ENCODE data around the gene TMX3. TPM values are rescaled to one million over a fixed set of nuclear protein-coding genes. Genes with fewer than 3 reads are reported as not detected.

Gene TMX3, protein sequence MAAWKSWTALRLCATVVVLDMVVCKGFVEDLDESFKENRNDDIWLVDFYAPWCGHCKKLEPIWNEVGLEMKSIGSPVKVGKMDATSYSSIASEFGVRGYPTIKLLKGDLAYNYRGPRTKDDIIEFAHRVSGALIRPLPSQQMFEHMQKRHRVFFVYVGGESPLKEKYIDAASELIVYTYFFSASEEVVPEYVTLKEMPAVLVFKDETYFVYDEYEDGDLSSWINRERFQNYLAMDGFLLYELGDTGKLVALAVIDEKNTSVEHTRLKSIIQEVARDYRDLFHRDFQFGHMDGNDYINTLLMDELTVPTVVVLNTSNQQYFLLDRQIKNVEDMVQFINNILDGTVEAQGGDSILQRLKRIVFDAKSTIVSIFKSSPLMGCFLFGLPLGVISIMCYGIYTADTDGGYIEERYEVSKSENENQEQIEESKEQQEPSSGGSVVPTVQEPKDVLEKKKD
- total RNA-seq (10 to 100 TPM; 66.6 to 72.4 TPM), polyA plus RNA-seq (10 to 100 TPM; 13.0 to 18.5 (median 17.7) TPM), total RNA-seq (45.1 to 111 (median 89.9) reads per million in 6 experiments)

DNA sequence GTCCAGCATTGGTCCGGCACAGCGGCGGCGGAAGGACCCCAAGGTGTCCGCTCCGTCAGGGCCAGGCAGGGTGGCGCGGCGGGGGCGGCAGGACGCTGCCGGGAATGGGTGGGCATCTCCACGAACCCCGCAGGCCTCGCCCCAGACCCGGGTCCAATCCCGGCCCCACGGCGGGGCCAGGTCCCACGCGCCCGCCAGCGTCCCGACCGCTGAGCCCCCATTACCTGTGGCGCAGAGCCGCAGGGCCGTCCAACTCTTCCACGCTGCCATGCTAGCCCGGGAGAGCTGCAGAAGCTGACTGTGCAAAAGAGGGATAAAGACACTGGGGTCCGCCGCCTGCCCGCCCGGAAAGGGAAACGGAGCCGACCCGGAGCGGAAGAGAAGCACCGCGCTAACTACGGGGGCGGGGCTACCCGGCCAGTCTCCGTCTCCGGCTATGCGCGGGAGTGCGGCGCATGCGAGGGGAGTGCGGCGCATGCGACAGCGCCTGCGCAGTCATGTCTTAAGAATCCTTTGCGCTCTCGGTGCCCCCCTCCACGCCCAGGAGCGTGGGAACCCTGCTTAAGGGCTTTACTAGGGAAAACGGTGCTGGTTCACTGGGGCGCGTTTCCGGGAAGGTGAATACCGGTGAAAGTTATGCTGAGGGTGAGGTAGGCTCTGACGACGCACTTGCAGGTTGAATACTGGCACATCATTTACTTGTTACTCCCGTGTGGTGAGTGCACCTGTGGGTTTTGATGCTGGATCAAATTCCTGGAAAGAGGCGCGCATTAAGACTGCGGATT lies at the start of gene TMX3:
Gene TMX3, minus strand, starts transcription at position 397 of the 785 bp plus-strand sequence. Its CDS starts 127 bp downstream, at position 270.
- Mint-ChIP-seq H3K27ac (peak within 1 kb of the TSS; percentile 86 to 98 (median 94)), H3K36me3 (peaks cover 0 to 25% (median 19%) of the 10 kb centered on the region in 3 donors), H3K9me3 (no peaks in the 10 kb centered on the region), H3K27me3 (no peaks in the 10 kb centered on the region), H3K4me1 (peaks cover 16 to 51% (median 47%) of the 10 kb centered on the region in 4 donors), H3K4me3 (peak within 1 kb of the TSS; percentile 94 to 100 (median 98))
- POLR2A ChIA-PET: interaction anchor here (1.4 kb wide), 1 partner anchor 1490 kb away, joined by 3 read pairs; the partner anchor contains the start of gene RTTN
- ATAC-seq: peak; percentile 97 to 98
- peak; percentile 85 to 93 (median 91) for DNase-seq

DNA sequence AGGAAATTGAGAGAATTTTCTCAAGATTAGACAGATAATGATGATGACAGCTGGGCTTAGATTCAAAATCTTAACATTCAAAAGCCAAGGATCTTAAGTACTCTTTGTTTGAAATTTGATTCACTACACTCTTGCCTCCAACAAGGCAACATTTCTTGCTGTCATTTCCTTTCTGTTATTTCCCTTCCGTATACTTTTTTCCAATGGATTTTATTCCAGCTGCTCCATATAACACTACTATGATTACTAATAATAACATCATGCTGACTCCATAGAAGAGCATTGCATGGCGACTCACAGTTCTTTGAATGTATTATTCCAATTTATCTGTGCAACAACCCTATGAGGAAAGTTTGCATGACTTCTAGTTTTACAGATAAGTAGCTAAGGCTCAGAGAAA lies 49.1 kb upstream of the TMX3 start:
- no peak overlapping the region for H3K27ac Mint-ChIP-seq
- ATAC-seq (no peak), DNase-seq (no peak)
- H3K4me1 Mint-ChIP-seq: no peaks in the 10 kb centered on the region
- H3K9me3 Mint-ChIP-seq: peaks cover 0 to 9% (median 4%) of the 10 kb centered on the region in 9 donors
- peaks cover 0 to 4% (median 3%) of the 10 kb centered on the region in 3 donors for H3K36me3 Mint-ChIP-seq
- POLR2A ChIA-PET: no interaction called here
- H3K4me3 Mint-ChIP-seq: no peak overlapping the region
- H3K27me3 Mint-ChIP-seq: peaks cover 0 to 4% (median 0%) of the 10 kb centered on the region in 5 donors

DNA sequence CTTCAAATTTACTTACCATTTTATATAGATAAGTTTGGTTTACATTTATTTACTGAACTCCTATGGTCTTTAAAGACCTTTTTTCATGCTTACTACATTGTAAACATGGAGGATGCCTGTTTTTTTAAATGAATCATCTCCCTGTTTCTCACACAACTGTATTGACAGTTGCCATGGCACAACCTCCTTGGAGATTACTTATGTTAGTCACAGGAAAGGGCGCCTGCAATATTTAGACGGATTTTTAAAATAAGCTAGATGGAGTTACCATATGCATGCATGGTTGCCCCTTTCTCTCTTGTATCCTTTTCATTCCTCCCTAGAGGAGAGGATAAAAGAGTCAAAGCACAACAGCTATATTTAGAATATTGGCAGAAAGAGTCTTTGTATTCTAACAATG lies 48.2 kb upstream of the TMX3 start:
- Mint-ChIP-seq H3K4me3 (no peak overlapping the region), H3K36me3 (peaks cover 0 to 8% (median 5%) of the 10 kb centered on the region in 3 donors), H3K27ac (no peak overlapping the region), H3K9me3 (peaks cover 0 to 16% (median 9%) of the 10 kb centered on the region in 9 donors), H3K27me3 (peaks cover 0 to 4% (median 0%) of the 10 kb centered on the region in 5 donors), H3K4me1 (no peaks in the 10 kb centered on the region)
- no peak for DNase-seq
- no peak for ATAC-seq
- POLR2A ChIA-PET: no interaction called here

DNA sequence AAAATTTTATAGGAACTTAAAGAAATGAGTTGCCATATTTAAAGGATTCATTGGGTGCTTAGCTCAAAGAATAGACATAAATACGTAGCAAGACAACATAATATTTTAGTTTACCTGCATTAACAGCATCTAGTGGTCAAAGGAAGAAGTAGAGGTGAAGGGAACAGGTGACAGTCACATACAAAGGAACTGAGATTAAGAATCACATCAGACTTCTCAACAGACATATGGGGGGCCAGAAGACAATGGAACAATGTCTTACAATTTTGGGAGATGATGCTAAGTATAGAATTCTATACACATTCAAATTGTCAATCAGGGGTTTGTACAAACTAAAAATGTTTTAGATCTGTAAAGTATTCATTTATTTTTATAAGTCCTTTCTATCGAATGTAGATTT lies 44.4 kb upstream of the TMX3 start:
- Mint-ChIP-seq H3K4me1 (no peaks in the 10 kb centered on the region), H3K27ac (no peak overlapping the region), H3K27me3 (peaks cover 0 to 4% (median 0%) of the 10 kb centered on the region in 5 donors), H3K36me3 (peaks cover 0 to 16% (median 5%) of the 10 kb centered on the region in 3 donors), H3K4me3 (no peak overlapping the region), H3K9me3 (peaks cover 0 to 17% (median 9%) of the 10 kb centered on the region in 9 donors)
- DNase-seq (no peak), ATAC-seq (no peak)
- POLR2A ChIA-PET: no interaction called here

DNA sequence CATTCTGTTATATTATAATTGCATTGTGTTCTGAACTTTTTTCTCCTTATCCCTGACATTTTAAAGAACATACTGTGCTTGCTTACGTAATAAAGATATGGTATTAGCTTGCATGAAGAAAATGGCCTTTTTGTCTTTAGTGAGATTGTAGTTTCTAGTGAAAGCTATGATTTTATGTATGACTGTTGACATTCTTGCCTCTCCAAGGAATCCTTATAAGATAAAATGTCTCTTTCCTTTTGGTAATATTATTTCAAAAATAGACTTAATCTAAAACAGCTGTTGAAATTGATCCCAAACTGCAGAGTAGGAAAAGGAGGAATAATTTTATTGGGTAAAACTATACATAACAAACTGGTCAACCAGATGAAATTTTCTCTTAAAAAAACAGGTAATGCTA lies 42.2 kb upstream of the TMX3 start:
- POLR2A ChIA-PET: no interaction called here
- Mint-ChIP-seq H3K4me1 (no peaks in the 10 kb centered on the region), H3K27ac (no peak overlapping the region), H3K4me3 (no peak overlapping the region), H3K9me3 (peaks cover 0 to 16% (median 10%) of the 10 kb centered on the region in 9 donors), H3K36me3 (peaks cover 4 to 23% (median 13%) of the 10 kb centered on the region in 3 donors), H3K27me3 (no peaks in the 10 kb centered on the region)
- DNase-seq (no peak), ATAC-seq (no peak)

DNA sequence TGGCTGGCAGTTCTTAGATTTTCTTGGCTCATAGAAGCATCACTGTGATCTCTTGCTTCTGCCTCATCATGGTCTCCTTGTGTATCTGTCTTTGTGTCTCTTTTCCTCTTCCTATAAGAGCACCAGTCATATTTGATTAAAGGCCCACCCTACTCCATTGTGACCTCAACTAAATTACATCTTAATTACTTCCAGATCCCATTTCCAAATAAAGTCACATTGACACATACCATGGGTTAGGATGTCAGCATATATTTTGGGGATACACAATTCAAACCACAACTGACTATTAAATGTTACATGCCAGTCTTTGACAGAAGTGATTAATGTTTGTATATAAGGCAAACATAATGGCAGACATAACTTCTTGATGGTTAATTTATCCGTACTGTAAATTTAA lies 27.3 kb upstream of the TMX3 start:
- Mint-ChIP-seq H3K36me3 (peaks cover 0 to 3% (median 0%) of the 10 kb centered on the region in 3 donors), H3K4me1 (peaks cover 0 to 2% (median 0%) of the 10 kb centered on the region in 4 donors), H3K9me3 (no peaks in the 10 kb centered on the region), H3K27me3 (no peaks in the 10 kb centered on the region), H3K4me3 (no peak overlapping the region), H3K27ac (no peak overlapping the region)
- ATAC-seq (no peak), DNase-seq (no peak)
- POLR2A ChIA-PET: no interaction called here

DNA sequence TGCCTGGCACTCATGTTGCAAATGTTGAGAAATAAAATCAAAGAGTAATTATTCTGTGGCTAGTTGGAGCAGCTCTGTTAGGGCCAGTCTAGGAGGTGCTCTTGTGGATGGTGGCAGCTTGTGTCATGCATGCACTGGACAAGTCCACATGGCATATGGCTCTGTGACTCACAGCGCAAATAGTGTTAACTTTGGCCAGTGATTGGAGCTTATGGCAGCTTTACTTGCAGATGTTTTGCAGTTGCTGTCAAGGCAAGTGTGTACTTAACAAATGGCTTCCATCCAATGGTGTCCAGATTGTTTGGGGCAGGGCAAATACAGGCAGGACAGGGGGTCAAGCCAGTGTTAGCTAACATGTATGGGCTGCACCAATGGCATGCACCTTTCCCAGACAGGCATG lies 26.1 kb upstream of the TMX3 start:
- Mint-ChIP-seq H3K4me3 (no peak overlapping the region), H3K4me1 (peaks cover 0 to 2% (median 0%) of the 10 kb centered on the region in 4 donors), H3K27ac (no peak overlapping the region), H3K9me3 (no peaks in the 10 kb centered on the region), H3K27me3 (no peaks in the 10 kb centered on the region), H3K36me3 (peaks cover 0 to 3% (median 0%) of the 10 kb centered on the region in 3 donors)
- POLR2A ChIA-PET: no interaction called here
- DNase-seq: no peak
- ATAC-seq: no peak

DNA sequence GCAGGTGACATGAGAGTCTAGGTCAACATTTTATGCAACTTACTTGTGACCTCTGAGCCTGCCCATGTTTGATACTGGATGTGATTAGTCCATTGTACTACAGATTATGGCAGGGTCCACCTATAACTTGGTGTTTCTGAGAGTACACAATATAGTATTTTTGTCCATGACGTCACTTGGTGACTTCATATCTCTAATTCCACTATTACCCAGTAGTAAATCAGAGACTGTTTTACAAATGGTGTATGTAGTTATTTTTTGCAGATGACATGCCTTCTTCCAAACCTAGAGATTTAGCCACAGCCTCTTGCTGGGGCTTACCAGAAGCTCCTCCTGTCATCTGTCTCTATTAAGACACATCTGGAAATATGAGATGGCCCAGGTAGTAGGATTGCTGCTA lies 24.6 kb upstream of the TMX3 start:
- no peak for DNase-seq
- no peak overlapping the region for H3K4me3 Mint-ChIP-seq
- peak overlapping the region in 1 of 10 donors; percentile 29 for H3K27ac Mint-ChIP-seq
- H3K4me1 Mint-ChIP-seq: peaks cover 0 to 4% (median 4%) of the 10 kb centered on the region in 4 donors
- POLR2A ChIA-PET: no interaction called here
- no peaks in the 10 kb centered on the region for H3K9me3 Mint-ChIP-seq
- no peaks in the 10 kb centered on the region for H3K27me3 Mint-ChIP-seq
- ATAC-seq: no peak
- peaks cover 0 to 3% (median 0%) of the 10 kb centered on the region in 3 donors for H3K36me3 Mint-ChIP-seq

DNA sequence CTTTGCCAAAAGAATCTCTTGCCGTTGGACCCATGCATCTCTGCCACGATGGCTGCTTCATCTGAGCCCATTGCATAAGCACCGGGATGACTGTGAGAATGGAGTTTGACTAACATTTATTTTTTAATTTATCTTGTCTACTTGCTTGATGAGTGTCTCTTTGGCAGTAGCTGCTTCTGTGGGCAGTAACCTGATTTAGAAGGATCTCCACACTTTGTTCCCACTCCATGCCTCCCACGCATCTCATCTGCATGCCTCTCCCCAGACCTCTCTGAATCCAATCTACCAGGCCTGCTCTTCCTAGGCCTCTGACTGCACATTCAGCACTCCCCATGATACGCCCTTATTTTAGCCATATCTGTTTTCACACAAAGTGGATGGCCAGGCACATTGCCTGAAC lies 23.7 kb upstream of the TMX3 start:
- DNase-seq: no peak
- ATAC-seq: no peak
- Mint-ChIP-seq H3K9me3 (no peaks in the 10 kb centered on the region), H3K4me3 (no peak overlapping the region), H3K27ac (no peak overlapping the region), H3K36me3 (peaks cover 0 to 1% (median 0%) of the 10 kb centered on the region in 3 donors), H3K27me3 (no peaks in the 10 kb centered on the region), H3K4me1 (peaks cover 0 to 4% (median 4%) of the 10 kb centered on the region in 4 donors)
- POLR2A ChIA-PET: no interaction called here

DNA sequence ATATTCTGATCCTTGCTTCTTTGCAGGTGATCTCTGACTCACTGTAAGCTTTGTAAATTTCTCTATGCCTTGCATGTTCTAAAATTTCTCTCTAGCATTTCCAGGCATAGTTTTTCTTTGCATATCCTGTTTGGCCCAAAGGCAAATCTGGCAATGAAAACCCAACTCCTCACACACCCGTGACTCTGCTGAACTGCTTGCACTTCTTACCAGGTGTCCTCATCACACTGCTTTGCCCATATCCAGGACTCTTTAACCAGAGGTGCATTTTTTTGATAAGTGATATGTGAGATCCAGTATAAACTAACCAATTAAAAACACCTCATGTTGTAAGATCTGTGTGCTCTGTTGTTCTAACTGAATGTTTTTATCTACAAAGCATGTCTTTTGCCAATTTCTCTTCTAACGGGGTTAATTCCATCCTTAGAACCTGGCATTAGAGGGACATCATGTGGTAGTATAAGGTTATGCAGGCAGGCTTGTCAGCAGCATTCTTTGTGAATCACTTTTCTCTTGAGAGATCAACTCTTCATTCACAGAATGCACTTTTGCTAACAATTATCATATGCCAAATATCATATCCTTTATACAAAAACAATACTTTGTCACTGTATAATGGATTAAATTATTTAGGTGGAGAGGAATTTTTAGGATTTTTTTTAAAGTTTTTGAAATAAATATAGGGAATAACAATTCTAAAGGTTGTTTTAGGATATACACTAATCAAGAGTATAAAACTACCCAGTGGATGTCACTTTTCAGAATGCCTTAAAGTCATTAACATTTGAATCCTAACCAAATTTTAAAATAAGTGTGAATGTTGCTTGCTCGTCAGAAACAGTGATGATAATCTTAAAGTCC lies 20.8 kb upstream of the TMX3 start:
- Mint-ChIP-seq H3K27ac (no peak overlapping the region), H3K36me3 (no peaks in the 10 kb centered on the region), H3K4me3 (no peak overlapping the region), H3K27me3 (peaks cover 0 to 3% (median 0%) of the 10 kb centered on the region in 5 donors), H3K9me3 (no peaks in the 10 kb centered on the region), H3K4me1 (peaks cover 0 to 4% (median 3%) of the 10 kb centered on the region in 4 donors)
- POLR2A ChIA-PET: no interaction called here
- peak in 3 of 10 donors; percentile 23 to 43 (median 39) for DNase-seq
- peak in 1 of 2 donors; percentile 59 for ATAC-seq

DNA sequence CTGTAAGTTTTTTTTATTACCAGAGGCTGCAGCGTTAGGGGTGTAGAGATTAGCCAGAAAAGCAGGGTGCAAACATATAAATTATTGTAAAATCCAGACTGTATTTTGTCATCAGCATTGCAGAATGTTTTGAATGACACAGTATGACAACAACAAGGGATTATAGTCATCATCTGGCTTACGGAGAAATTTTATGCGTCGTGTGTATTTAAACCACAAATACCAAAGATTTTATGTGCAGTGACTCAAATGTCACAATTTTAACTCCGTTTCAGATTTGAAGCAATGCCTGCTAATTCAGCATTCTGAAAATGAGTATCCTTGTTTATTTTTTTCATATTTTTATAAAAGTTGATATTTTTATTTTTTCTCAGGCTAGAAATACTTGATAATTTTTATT lies 19.4 kb upstream of the TMX3 start:
- ATAC-seq (no peak), DNase-seq (no peak)
- no peaks in the 10 kb centered on the region for H3K9me3 Mint-ChIP-seq
- H3K4me1 Mint-ChIP-seq: peaks cover 0 to 4% (median 3%) of the 10 kb centered on the region in 4 donors
- peaks cover 0 to 3% (median 0%) of the 10 kb centered on the region in 5 donors for H3K27me3 Mint-ChIP-seq
- no peak overlapping the region for H3K27ac Mint-ChIP-seq
- POLR2A ChIA-PET: no interaction called here
- no peaks in the 10 kb centered on the region for H3K36me3 Mint-ChIP-seq
- no peak overlapping the region for H3K4me3 Mint-ChIP-seq

DNA sequence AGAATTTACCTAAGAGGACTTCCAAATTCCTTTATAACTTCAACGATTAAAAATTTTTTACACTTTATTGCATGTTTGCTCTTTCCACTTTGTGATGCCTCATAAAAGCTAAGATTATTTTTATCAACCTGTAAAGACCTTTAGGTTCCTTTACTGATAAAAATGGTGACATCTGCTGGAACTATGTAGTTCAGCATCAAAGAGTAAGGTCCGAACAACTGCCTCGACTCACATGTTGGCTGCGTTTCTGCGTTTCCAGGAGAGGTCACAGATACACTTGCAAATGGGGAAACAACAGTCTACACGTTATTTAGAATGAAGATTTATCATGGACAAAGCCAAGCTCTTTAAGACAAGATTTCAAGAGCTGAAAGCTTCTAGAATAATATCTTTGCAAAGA lies 18.8 kb upstream of the TMX3 start:
- POLR2A ChIA-PET: no interaction called here
- ATAC-seq (no peak), DNase-seq (no peak)
- no peak overlapping the region for H3K4me3 Mint-ChIP-seq
- peaks cover 0 to 3% (median 0%) of the 10 kb centered on the region in 5 donors for H3K27me3 Mint-ChIP-seq
- no peak overlapping the region for H3K27ac Mint-ChIP-seq
- peaks cover 0 to 4% (median 3%) of the 10 kb centered on the region in 4 donors for H3K4me1 Mint-ChIP-seq
- no peaks in the 10 kb centered on the region for H3K9me3 Mint-ChIP-seq
- H3K36me3 Mint-ChIP-seq: no peaks in the 10 kb centered on the region

All from naive thymus-derived CD8-positive, alpha-beta T cell (primary cell).